ENCODE data around the gene SOX14. TPM values are rescaled to one million over a fixed set of nuclear protein-coding genes. Genes with fewer than 3 reads are reported as not detected.

Gene SOX14
- total and polyA plus RNA-seq, 2 of the 4 experiments (the other 2 are of a cell fraction), result not detected

DNA sequence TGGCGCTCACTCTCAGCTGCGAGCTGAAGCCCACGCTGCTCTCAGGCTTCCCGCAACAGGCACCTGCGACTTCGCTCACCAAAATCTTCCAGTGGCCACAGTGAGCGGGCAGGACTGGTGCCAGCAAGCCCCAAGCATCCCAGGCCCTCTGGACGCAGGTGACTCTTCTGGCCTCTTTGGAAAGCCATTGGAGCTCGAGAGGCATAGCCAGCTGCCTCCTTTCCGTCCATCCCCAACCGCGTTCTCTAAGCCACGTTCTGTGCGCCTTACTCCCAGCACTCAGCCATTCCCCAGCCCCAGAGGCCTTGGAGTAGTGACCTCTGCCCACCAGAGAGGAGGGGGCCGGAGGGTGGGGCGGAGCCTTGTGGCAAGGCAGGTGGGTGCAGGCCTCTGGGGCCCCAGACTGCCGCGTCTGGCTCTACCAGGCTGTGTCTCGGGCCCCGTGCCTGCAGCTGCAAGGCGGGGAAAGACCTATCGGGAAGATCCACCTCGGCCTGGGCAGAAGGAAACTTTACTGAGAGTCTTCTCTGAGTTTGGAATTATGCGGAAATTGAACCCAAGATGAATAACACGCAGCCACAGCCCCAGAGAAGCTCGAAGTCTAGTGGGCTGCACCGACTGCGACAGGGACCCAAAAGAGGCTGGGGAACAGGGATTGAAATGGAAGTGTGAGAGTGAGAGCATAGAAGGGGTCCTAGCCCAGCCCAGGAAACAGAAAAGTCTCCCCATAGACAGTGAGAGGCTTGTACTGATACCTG, 3.6 kb upstream of the SOX14 start:
- Histone ChIP-seq H4K20me1 (ENCODE audit: insufficient read depth, low read length) (no peaks in the 10 kb centered on the region), H3K9me3 (ENCODE audit: control insufficient read depth, insufficient read depth, low read length) (no peaks in the 10 kb centered on the region), H3K23ac (ENCODE audit: low read depth, low read length) (no peak overlapping the region), H2BK120ac (ENCODE audit: low read depth, low read length) (no peak overlapping the region), H4K5ac (ENCODE audit: low read depth, low read length) (no peak overlapping the region), H4K8ac (ENCODE audit: low read depth in 2 of 2, low read length in 2 of 2) (no peak overlapping the region), H3K27me3 (ENCODE audit: control insufficient read depth, insufficient read depth, low read length) (peaks cover 49% of the 10 kb centered on the region), H4K91ac (ENCODE audit: insufficient read depth, low read depth, low read length) (no peak overlapping the region), H3K79me1 (ENCODE audit: low read depth in 1 of 2, low read length in 2 of 2) (no peaks in the 10 kb centered on the region), H2AK9ac (replicated peaks; ENCODE audit: low read depth, low read length, poor library complexity) (no peak overlapping the region), H3K4me2 (ENCODE audit: low read depth, low read length) (no peak overlapping the region), H3K9ac (ENCODE audit: low read depth, low read length) (no peak overlapping the region), H3K4me1 (ENCODE audit: control insufficient read depth, insufficient read depth, low read length) (no peaks in the 10 kb centered on the region), H3K4me3 (ENCODE audit: insufficient read depth, low read depth, low read length) (no peak overlapping the region), H2BK15ac (ENCODE audit: low read depth, low read length) (no peak overlapping the region), H3K14ac (replicated peaks; ENCODE audit: low read depth, low read length) (no peak overlapping the region), H3K36me3 (ENCODE audit: control insufficient read depth, insufficient read depth, low read length) (no peaks in the 10 kb centered on the region), H2BK20ac (ENCODE audit: low read depth, low read length) (no peak overlapping the region), H3K4ac (ENCODE audit: low read depth, low read length) (no peak overlapping the region), H3K18ac (ENCODE audit: low read depth, low read length) (no peak overlapping the region), H2AK5ac (ENCODE audit: low read depth, low read length) (no peak overlapping the region), H3K27ac (ENCODE audit: insufficient read depth, low read length) (no peak overlapping the region), H2AFZ (replicated peaks; ENCODE audit: low read length, poor library complexity) (no peak overlapping the region), H3K56ac (ENCODE audit: extremely low read depth, insufficient read depth, low read length) (no peak overlapping the region), H2BK5ac (ENCODE audit: low read depth, low read length, poor library complexity, severe bottlenecking) (no peak overlapping the region), H3K9me1 (ENCODE audit: insufficient read depth, low read length) (no peaks in the 10 kb centered on the region)
- ChIA-PET CTCF (interaction anchor here (0.6 kb wide), 1 partner anchor 639 kb away, joined by 12 read pairs; no protein-coding TSS in a partner anchor), POLR2A (ENCODE audit: unreplicated experiment) (no interaction called here)
- in situ Hi-C loops (cut with MboI; ENCODE audit: low sequenced_read_pairs), result no loop called here
- DNase-seq, result no peak
- BruUV-seq (replicated peaks), result no TSS peak
- no peak for ATAC-seq (ENCODE audit: low read depth)
- intact Hi-C loops (cut with micrococcal nuclease), result no loop called here
- dilution Hi-C loops (cut with HindIII; ENCODE audit: low sequenced_read_pairs, unreplicated experiment), result no loop called here
- TF ChIP-seq NFE2L2 (IDR thresholded peaks at IDR 0.05; ENCODE audit: low read depth, low read length) (no peak), MAFK (IDR thresholded peaks at IDR 0.05; ENCODE audit: low read depth, low read length) (no peak), FOS (IDR thresholded peaks at IDR 0.05; ENCODE audit: low read depth, low read length) (no peak), RCOR1 (IDR thresholded peaks at IDR 0.05; ENCODE audit: insufficient replicate concordance, low read length) (no peak), RFX5 (IDR thresholded peaks at IDR 0.05; ENCODE audit: low read depth, low read length) (no peak), POLR2A (IDR thresholded peaks at IDR 0.05; ENCODE audit: low read depth, low read length) (no peak), BHLHE40 (IDR thresholded peaks at IDR 0.05; ENCODE audit: low read depth, low read length) (no peak), CEBPB (IDR thresholded peaks at IDR 0.05; ENCODE audit: low read depth, low read length) (no peak), RAD21 (IDR thresholded peaks at IDR 0.05; ENCODE audit: low read length) (no peak), CHD1 (IDR thresholded peaks at IDR 0.05; ENCODE audit: low read depth, low read length) (no peak), SMC3 (IDR thresholded peaks at IDR 0.05; ENCODE audit: low read depth, low read length) (no peak), MXI1 (IDR thresholded peaks at IDR 0.05; ENCODE audit: borderline replicate concordance, low read depth, low read length) (no peak), MAZ (IDR thresholded peaks at IDR 0.05; ENCODE audit: borderline replicate concordance, low read depth, low read length) (no peak)
- TF ChIP-seq, protein P1, sequence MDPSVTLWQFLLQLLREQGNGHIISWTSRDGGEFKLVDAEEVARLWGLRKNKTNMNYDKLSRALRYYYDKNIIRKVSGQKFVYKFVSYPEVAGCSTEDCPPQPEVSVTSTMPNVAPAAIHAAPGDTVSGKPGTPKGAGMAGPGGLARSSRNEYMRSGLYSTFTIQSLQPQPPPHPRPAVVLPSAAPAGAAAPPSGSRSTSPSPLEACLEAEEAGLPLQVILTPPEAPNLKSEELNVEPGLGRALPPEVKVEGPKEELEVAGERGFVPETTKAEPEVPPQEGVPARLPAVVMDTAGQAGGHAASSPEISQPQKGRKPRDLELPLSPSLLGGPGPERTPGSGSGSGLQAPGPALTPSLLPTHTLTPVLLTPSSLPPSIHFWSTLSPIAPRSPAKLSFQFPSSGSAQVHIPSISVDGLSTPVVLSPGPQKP (IDR thresholded peaks at IDR 0.05; ENCODE audit: borderline replicate concordance, low read depth, low read length), result no peak
- TF ChIP-seq, protein P2, sequence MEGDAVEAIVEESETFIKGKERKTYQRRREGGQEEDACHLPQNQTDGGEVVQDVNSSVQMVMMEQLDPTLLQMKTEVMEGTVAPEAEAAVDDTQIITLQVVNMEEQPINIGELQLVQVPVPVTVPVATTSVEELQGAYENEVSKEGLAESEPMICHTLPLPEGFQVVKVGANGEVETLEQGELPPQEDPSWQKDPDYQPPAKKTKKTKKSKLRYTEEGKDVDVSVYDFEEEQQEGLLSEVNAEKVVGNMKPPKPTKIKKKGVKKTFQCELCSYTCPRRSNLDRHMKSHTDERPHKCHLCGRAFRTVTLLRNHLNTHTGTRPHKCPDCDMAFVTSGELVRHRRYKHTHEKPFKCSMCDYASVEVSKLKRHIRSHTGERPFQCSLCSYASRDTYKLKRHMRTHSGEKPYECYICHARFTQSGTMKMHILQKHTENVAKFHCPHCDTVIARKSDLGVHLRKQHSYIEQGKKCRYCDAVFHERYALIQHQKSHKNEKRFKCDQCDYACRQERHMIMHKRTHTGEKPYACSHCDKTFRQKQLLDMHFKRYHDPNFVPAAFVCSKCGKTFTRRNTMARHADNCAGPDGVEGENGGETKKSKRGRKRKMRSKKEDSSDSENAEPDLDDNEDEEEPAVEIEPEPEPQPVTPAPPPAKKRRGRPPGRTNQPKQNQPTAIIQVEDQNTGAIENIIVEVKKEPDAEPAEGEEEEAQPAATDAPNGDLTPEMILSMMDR (conservative IDR thresholded peaks at IDR 0.05; ENCODE audit: low read depth, low read length), result no peak
- TF ChIP-seq, protein P3, sequence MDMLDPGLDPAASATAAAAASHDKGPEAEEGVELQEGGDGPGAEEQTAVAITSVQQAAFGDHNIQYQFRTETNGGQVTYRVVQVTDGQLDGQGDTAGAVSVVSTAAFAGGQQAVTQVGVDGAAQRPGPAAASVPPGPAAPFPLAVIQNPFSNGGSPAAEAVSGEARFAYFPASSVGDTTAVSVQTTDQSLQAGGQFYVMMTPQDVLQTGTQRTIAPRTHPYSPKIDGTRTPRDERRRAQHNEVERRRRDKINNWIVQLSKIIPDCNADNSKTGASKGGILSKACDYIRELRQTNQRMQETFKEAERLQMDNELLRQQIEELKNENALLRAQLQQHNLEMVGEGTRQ (IDR thresholded peaks at IDR 0.05; ENCODE audit: low read depth, low read length), result no peak
- WGBS, 2 experiments (ENCODE audit: extremely low coverage in 2 of 2, insufficient read length in 1 of 2), result 4% methylated on average over 8 of the region's 28 CpGs; no CpG with 5 or more reads in 1 of the 2 experiments

Measured in IMR-90 (cell line).